Activated T-helper 2 cell treated with anti-CD3 and anti-CD28 coated beads, Interferon-gamma antibody, Interleukin-2, Interleukin-4, amounts not matched to agents 10 μg/mL and 5 μg/mL and 100 μg/mL, durations not matched to agents 14 hours and 24 hours and 36 hours (primary cell): Measurements from ENCODE around the gene CATSPERD. TPM values are rescaled to one million over a fixed set of nuclear protein-coding genes. Genes with fewer than 3 reads are reported as not detected.

Experiments used
- DNase-seq: peaks from one replicate; pipeline ENCODE4 v3.0.0; 2021; ENCODE audit warnings: low spot score
- H3K27ac Mint-ChIP-seq: one replicate; pipeline ENCODE4 v1.8.0; 2021; ENCODE audit warnings: mixed read lengths
- H3K27me3 Mint-ChIP-seq: one replicate; pipeline ENCODE4 v1.8.0; 2021; ENCODE audit warnings: low read depth, mixed read lengths
- H3K36me3 Mint-ChIP-seq: one replicate; pipeline ENCODE4 v1.8.0; 2021; ENCODE audit warnings: low read depth, mixed read lengths
- H3K4me1 Mint-ChIP-seq: one replicate; pipeline ENCODE4 v1.8.0; 2021; ENCODE audit warnings: low read depth, mixed read lengths
- H3K4me3 Mint-ChIP-seq: one replicate; pipeline ENCODE4 v1.8.0; 2021; ENCODE audit warnings: low read depth, mild to moderate bottlenecking, moderate library complexity, mixed read lengths
- H3K9me3 Mint-ChIP-seq: one replicate; pipeline ENCODE4 v1.8.0; 2021; ENCODE audit warnings: mixed read lengths
- intact Hi-C: fragments of 100-400 bp; cut with micrococcal nuclease; formaldehyde crosslinking; loops from one replicate; pipeline ENCODE4 v1.15.1; 2023
- total RNA-seq: library from RNA; stranded (reverse); gene quantifications from 2 replicates; pipeline ENCODE4 v1.2.3, GENCODE V29; 2022

Gene CATSPERD
- total RNA-seq, 1 donor from 2014 or later, result not detected

DNA sequence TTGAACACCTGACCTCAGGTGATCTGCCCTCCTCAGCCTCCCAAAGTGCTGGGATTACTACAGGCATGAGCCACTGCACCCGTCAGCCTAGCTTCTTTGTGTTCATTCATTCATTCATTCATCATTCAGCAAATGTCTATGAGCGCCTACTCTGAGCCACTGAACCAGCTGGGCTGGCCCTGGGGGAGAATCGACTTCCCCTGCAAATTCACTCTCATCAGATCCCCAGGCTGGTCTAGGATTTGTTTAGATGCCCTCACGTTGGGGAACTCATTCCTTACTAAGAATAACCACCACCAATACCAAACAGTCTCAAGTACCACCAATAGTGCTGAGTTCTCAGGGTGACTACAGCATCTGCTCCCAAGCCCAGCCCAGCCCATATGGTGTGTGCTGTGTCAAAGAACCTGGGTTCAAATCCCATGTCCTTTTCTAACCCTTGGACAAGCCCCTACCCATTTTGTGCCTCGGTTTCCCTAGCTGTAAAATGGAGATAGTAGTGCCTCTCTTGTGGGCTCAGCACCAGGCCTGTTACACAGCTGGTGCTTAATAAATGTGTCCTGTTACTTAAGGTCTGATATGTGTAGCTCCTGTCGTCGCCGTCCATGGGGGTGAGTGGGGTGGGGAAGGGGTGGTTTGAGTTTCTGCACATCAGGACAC is 101.2 kb downstream of the CATSPERD start:
- Mint-ChIP-seq H3K4me1 (no peaks in the 10 kb centered on the region), H3K4me3 (no peak overlapping the region), H3K27me3 (peaks cover 3% of the 10 kb centered on the region), H3K27ac (no peak overlapping the region), H3K36me3 (no peaks in the 10 kb centered on the region), H3K9me3 (no peaks in the 10 kb centered on the region)
- no peak for DNase-seq
- intact Hi-C loops, result no loop called here

DNA sequence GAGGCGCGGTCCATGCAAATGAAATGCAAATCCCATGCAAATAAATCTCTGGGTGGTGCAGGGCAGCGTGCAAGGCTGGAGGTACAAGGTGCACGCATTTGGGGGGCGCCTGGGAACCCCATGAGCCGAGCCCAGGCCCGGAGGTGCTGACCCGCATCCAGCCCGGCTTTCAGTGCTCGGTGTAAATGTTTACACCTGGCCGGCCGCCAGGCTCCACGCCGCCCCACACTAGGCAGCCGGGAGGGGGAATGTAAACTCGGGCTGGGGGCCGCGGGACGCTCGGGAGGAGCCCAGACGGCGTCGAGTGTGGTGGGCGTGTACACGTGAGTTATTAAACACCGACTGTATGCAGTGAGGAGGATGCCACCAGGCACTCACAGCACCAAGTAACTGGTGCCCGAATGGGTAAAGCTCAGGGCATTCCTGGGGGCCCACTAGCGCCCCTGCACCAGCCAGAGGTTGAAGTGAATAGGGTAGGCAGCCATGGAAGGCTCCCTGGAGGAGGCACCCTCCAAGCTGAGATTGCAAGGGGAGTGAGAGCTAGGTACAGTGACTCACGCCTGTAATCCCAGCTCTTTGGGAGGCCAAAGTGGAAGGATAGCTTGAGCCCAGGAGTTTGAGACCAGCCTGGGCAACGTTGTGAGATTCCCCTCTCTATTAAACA is 101.9 kb downstream of the CATSPERD start:
- no peaks in the 10 kb centered on the region for H3K9me3 Mint-ChIP-seq
- no peaks in the 10 kb centered on the region for H3K36me3 Mint-ChIP-seq
- no peak overlapping the region for H3K27ac Mint-ChIP-seq
- H3K4me3 Mint-ChIP-seq, result no peak overlapping the region
- H3K4me1 Mint-ChIP-seq, result peaks cover 4% of the 10 kb centered on the region
- intact Hi-C loops, result no loop called here
- no peaks in the 10 kb centered on the region for H3K27me3 Mint-ChIP-seq
- DNase-seq, result no peak

DNA sequence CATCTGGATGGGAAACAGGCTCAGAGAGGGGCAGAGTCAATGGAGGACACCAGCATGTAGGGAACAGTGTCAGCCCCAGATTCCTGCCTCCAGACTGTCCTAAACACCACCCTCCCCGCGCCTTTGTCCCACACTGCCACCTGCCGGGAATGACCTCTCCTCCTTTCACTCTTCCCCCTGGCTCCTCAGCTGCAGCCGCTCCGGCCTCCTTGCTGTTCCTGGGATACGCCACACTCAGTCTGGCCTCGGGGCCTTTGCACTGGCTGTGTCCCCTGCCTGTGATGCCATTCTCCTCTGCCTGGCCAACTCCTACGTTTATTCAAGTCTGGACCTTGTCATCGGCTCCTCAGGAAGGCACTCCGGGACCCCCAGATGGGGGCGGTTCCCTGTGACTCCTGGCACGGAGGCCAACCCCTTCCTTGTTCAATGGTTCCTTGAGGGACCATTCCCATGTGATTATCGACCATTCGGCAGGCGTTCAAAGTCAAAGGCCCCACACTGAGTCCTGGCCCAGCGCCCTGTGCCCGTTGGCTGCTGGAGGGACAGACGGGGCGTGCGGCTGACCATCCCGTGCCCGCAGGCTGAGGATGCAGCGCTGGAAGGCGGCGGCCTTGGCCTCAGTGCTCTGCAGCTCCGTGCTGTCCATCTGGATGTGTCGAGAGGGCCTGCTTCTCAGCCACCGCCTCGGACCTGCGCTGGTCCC is 103.3 kb downstream of the CATSPERD start:
- no peak overlapping the region for H3K4me3 Mint-ChIP-seq
- DNase-seq, result no peak

DNA sequence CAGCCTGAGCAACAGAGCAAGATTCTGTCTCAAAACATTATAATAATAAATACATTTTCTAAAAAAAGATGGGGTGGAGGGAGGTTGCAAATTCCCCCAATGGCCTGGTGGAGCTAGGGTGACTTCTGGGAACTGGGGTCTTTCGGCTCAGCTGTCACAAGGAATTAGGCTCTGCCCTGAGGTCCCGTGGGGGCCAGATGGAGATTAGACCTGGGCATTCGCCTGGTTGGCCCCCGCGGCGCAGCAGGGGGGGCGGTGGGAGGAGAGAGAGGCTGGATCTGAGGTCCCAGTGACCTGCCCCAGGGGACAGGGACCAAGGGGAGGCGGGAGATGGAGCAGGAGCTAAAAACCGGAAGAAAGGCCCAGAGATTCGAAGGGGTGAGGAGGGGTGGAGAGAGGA is 104.3 kb downstream of the CATSPERD start:
- Mint-ChIP-seq H3K27me3 (no peaks in the 10 kb centered on the region), H3K27ac (no peak overlapping the region), H3K9me3 (no peaks in the 10 kb centered on the region), H3K36me3 (no peaks in the 10 kb centered on the region), H3K4me1 (peaks cover 4% of the 10 kb centered on the region), H3K4me3 (no peak overlapping the region)
- intact Hi-C loops, result no loop called here
- no peak for DNase-seq

More for the DNA sequence above, 103.3 kb downstream of the CATSPERD start:
- peaks cover 4% of the 10 kb centered on the region for H3K4me1 Mint-ChIP-seq
- H3K36me3 Mint-ChIP-seq, result no peaks in the 10 kb centered on the region
- no peaks in the 10 kb centered on the region for H3K27me3 Mint-ChIP-seq
- intact Hi-C loops, result no loop called here
- H3K27ac Mint-ChIP-seq, result no peak overlapping the region
- H3K9me3 Mint-ChIP-seq, result no peaks in the 10 kb centered on the region

DNA sequence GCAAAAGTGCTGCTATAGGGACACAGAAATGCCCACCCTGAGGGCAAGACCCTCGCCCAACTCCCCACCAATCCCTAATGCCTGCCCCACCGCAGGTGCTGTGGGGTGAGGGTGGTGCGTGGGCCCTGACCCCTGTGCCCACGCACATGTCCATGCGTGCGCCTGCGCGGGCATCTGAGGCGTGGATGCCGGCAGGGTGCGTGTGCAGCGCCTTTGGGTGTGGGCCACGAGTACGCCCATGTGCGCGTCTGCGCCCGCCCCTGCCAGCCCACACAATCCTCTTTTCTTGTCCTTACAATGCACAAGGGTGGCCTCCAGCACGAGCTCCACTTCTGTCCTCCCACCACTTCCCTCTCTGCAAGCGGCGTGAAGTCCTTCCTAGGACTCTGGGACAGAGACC is 104.7 kb downstream of the CATSPERD start:
- no peak for DNase-seq
- H3K4me3 Mint-ChIP-seq, result no peak overlapping the region
- H3K36me3 Mint-ChIP-seq, result no peaks in the 10 kb centered on the region
- H3K27me3 Mint-ChIP-seq, result no peaks in the 10 kb centered on the region
- intact Hi-C loops, result no loop called here
- H3K9me3 Mint-ChIP-seq, result no peaks in the 10 kb centered on the region
- H3K27ac Mint-ChIP-seq, result no peak overlapping the region
- peaks cover 5% of the 10 kb centered on the region for H3K4me1 Mint-ChIP-seq

DNA sequence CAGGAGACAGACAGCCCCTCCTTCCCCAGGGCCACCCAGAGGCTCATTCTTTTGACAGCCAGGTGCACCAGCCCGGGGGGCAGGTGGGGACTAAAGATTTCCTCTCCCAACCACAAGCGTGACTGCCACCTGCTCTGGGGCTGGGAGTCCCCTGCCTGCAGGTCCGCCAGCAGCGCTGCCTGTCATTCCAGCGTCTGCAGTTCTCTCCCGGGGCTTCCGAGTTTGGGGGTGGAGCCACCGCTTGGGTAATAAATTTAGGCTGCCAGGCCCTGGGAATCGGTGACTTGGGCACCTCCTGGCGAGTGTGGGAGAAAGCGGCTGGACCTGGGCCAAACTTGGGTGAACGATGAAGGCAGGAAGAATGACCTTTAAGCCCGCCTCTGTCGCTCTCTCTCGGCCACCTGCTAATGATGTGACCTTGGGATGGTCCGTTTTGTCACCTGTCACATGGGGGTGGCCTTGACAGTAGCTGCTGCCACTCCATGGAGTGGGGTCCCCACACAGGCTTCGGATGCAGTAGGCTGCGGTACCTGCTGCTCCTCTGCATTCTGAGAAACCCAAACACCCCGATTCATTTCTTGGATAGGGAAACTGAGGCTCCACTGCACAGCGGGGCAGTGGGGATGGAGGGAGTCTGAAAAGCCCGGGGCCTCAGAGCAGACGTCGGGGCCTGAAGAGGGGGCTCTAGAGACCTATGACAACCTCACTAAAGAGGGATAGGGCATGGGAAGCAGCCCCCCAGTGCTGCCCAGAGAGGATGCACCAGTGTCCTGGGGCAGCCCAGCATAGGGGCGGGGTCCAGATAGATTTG is 106.3 kb downstream of the CATSPERD start:
- H3K36me3 Mint-ChIP-seq, result no peaks in the 10 kb centered on the region
- peaks cover 5% of the 10 kb centered on the region for H3K4me1 Mint-ChIP-seq
- H3K4me3 Mint-ChIP-seq, result peak overlapping the region; percentile 88
- H3K27ac Mint-ChIP-seq, result peak overlapping the region; percentile 86
- DNase-seq, result no peak
- intact Hi-C loops, result no loop called here
- no peaks in the 10 kb centered on the region for H3K27me3 Mint-ChIP-seq
- no peaks in the 10 kb centered on the region for H3K9me3 Mint-ChIP-seq

DNA sequence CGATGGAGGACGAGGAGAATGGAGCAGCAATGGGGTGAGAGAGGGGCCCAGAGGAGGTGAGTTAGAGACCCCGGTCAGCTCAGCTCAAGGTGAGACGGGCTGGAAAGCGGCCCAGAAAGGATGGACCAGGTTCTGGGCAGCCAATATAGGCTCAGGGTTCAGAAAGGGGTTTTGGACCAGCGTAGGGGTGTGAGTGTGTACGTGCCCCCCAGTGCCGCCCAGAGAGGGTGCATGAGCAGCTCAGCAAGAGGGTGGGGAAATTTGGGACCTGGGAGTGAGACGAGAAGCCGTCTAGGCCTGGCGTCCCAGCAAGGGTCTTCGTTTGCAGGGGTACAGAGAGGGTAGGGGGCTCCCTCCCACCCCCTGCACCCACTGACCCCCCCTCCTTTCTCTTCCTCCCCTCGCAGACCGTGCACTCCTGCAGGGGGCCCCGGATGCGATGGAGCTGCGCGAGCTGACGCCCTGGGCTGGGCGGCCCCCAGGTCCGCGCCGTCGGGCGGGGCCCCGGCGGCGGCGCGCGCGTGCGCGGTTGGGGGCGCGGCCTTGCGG is 107.0 kb downstream of the CATSPERD start:
- H3K4me3 Mint-ChIP-seq, result peak overlapping the region; percentile 88
- peaks cover 5% of the 10 kb centered on the region for H3K4me1 Mint-ChIP-seq
- no peaks in the 10 kb centered on the region for H3K36me3 Mint-ChIP-seq
- DNase-seq, result no peak
- no peaks in the 10 kb centered on the region for H3K9me3 Mint-ChIP-seq
- intact Hi-C loops, result no loop called here
- no peaks in the 10 kb centered on the region for H3K27me3 Mint-ChIP-seq
- H3K27ac Mint-ChIP-seq, result peak overlapping the region; percentile 86

DNA sequence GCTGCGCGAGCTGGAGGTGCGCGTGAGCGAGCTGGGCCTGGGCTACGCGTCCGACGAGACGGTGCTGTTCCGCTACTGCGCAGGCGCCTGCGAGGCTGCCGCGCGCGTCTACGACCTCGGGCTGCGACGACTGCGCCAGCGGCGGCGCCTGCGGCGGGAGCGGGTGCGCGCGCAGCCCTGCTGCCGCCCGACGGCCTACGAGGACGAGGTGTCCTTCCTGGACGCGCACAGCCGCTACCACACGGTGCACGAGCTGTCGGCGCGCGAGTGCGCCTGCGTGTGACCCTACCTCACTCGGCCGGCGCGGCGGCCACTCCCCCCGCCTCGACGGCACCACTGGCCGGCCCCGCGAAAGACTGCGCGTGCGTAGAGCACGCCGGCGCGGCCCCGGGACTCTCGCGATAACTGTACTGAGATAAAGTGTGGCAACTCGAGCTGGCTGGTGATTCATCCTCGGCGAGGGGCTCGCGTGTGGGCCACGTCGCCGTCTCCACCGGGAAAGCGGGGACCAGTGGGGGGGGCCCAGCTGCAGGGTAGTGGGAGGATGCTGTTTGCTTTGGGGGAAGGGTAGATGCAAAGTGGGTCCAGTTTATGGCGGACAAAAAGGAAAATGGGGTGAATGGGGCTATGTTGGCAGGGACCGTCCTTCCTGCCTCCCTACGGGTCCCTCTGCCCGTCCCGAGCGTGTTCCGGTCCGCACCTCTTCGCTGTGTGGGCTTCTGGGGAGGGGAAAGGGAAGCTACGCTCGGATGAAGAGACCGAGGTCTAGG is 107.6 kb downstream of the CATSPERD start:
- Mint-ChIP-seq H3K4me3 (peak overlapping the region; percentile 99), H3K9me3 (no peaks in the 10 kb centered on the region), H3K36me3 (no peaks in the 10 kb centered on the region), H3K27ac (peak overlapping the region; percentile 99), H3K4me1 (peaks cover 5% of the 10 kb centered on the region), H3K27me3 (no peaks in the 10 kb centered on the region)
- intact Hi-C loops, result loop anchor here (1.0 kb wide), 1 partner anchor 76 kb away; the partner anchor contains the start of gene VMAC
- DNase-seq, result peak; percentile 96

Other genes starting within 250 kb of the CATSPERD start
- gene TINCR, start 152.7 kb upstream of the CATSPERD start, total RNA-seq, result 0.37 and 0.52 TPM in 2 replicates
- gene SAFB2, start 97.9 kb upstream of the CATSPERD start, total RNA-seq, result 96.1 and 96.7 TPM in 2 replicates
- gene SAFB, start 97.6 kb upstream of the CATSPERD start, total RNA-seq, result 132 and 143 TPM in 2 replicates
- 54.3 and 60.9 TPM in 2 replicates for gene MICOS13, start 40.1 kb upstream of the CATSPERD start, total RNA-seq
- gene HSD11B1L, start 39.6 kb upstream of the CATSPERD start, total RNA-seq, result 2.0 and 2.5 TPM in 2 replicates
- gene RPL36, start 30.3 kb upstream of the CATSPERD start, total RNA-seq, result 996 and 1,031 TPM in 2 replicates
- gene LONP1, start 491 bp upstream of the CATSPERD start, total RNA-seq, result 192 and 196 TPM in 2 replicates
- gene PRR22, start 64.1 kb downstream of the CATSPERD start, total RNA-seq, result 5.7 and 6.1 TPM in 2 replicates
- gene DUS3L, start 70.5 kb downstream of the CATSPERD start, total RNA-seq, result 74.0 and 84.3 TPM in 2 replicates
- gene NRTN, start 84.4 kb downstream of the CATSPERD start, total RNA-seq, result 0.85 and 0.87 TPM in 2 replicates
- not detected in 2 replicates for gene FUT6, start 119.1 kb downstream of the CATSPERD start, total RNA-seq
- not detected in 2 replicates for gene FUT3, start 130.8 kb downstream of the CATSPERD start, total RNA-seq
- gene FUT5, start 149.9 kb downstream of the CATSPERD start, total RNA-seq, result not detected in 2 replicates
- 230 and 246 TPM in 2 replicates for gene NDUFA11, start 183.2 kb downstream of the CATSPERD start, total RNA-seq
- gene VMAC, start 184.2 kb downstream of the CATSPERD start, total RNA-seq, result 3.1 and 3.8 TPM in 2 replicates
- gene CAPS, start 193.6 kb downstream of the CATSPERD start, total RNA-seq, result 3.3 and 4.8 TPM in 2 replicates